Ovary (tissue), 3 donors: ENCODE measurements around the gene FAM163B.

Experiments
- POLR2A ChIP-seq: fragments of 450-650 bp; IDR thresholded peaks from one replicate; pipeline ENCODE4 v1.6.1; 2017; ENCODE audit warnings: antibody characterized with exemption, mild to moderate bottlenecking, moderate library complexity
- TF ChIP-seq, protein P1 (sequence below), 3 donors: fragments of 450-650 bp in 2 of 3; fragments of 200-600 bp in 1 of 3; IDR thresholded peaks; one replicate each; pipeline versions ENCODE4 v1.5.1 to v1.8.0; 2016 to 2022; ENCODE audit warnings: antibody characterized with exemption in 3 of 3, mild to moderate bottlenecking in 1 of 3
- donor health status: DM: no; HTN: no; CAD: no.

DNA sequence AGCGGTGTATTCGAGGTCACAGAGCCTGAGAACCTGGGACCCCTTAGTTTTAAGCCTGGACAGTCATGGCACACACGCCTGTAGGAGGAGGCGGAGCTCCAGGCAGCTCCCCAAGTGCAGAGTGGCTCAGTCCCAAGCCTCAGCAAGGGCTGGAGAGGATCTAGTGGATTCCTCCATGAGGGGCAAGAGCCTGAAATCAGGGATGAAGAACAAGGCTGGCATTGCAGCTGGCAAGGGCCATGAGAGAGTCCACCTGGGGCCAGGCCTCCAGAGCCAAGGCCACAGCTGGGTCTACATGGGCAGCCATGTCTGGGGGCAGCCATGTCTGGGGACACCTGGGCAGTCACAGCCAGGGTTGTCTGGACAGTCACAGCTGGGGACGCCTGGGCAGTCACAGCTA, 52.8 kb downstream of the FAM163B start:
- TF ChIP-seq, protein P1, sequence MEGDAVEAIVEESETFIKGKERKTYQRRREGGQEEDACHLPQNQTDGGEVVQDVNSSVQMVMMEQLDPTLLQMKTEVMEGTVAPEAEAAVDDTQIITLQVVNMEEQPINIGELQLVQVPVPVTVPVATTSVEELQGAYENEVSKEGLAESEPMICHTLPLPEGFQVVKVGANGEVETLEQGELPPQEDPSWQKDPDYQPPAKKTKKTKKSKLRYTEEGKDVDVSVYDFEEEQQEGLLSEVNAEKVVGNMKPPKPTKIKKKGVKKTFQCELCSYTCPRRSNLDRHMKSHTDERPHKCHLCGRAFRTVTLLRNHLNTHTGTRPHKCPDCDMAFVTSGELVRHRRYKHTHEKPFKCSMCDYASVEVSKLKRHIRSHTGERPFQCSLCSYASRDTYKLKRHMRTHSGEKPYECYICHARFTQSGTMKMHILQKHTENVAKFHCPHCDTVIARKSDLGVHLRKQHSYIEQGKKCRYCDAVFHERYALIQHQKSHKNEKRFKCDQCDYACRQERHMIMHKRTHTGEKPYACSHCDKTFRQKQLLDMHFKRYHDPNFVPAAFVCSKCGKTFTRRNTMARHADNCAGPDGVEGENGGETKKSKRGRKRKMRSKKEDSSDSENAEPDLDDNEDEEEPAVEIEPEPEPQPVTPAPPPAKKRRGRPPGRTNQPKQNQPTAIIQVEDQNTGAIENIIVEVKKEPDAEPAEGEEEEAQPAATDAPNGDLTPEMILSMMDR (IDR thresholded peaks at IDR 0.05): no peak
- TF ChIP-seq POLR2A: no peak
